PC-9 (cell line): Measurements from ENCODE around the gene CSF1.

ENCODE experiments used
- CTCF ChIP-seq: fragments of 200-600 bp; sonication (generic); conservative IDR thresholded peaks from 2 replicates; pipeline ENCODE4 v1.6.1; 2017; ENCODE audit warnings: mixed run types, antibody characterized with exemption, mild to moderate bottlenecking, moderate library complexity
- EZH2 ChIP-seq: fragments of 200-600 bp; sonication (generic); IDR thresholded peaks from 2 replicates; pipeline ENCODE4 v1.8.0; 2017; ENCODE audit warnings: antibody characterized with exemption, low read depth

GRCh38 chr1:109905491-109905890 is 5.2 kb upstream of the CSF1 start:
- TF ChIP-seq CTCF (no peak), EZH2 (no peak)
